ENCODE measurements around the gene CCDC183.
"Not testable (repeated sequence)": the region's sequence is repeated elsewhere in the genome, so short reads cannot be mapped to it uniquely, and the experiment has no call there.

CCDC183 gene

GRCh38 chr9:136760834-136761544, 35.1 kb upstream of the CCDC183 start:
- not testable (repeated sequence) for DNase-seq

GRCh38 chr9:136761545-136761981, 34.6 kb upstream of the CCDC183 start:
- DNase-seq, result no peak

GRCh38 chr9:136762221-136762691, 33.9 kb upstream of the CCDC183 start:
- DNase-seq, result no peak

GRCh38 chr9:136762915-136763648, 33.1 kb upstream of the CCDC183 start:
- peak in 2 of 5 experiments; percentile 40 to 43 for DNase-seq

- no peak for DNase-seq
Measured at GRCh38 chr9:136763649-136764035, 32.5 kb upstream of the CCDC183 start.

- DNase-seq, result no peak
Measured at GRCh38 chr9:136764301-136764891, 31.7 kb upstream of the CCDC183 start, which contains the start of gene LCN15. LCN15 (minus strand) TSS chr9:136764518; CDS start chr9:136764488, 30 bp downstream.

GRCh38 chr9:136765041-136765440, 31.1 kb upstream of the CCDC183 start:
- no peak for DNase-seq

GRCh38 chr9:136765745-136766409, 30.3 kb upstream of the CCDC183 start:
- DNase-seq, result not testable (repeated sequence)

- peak in 3 of 5 experiments; percentile 37 to 45 (median 40) for DNase-seq
Measured at GRCh38 chr9:136766410-136767120, 29.6 kb upstream of the CCDC183 start.

- DNase-seq, result peak in 3 of 5 experiments; percentile 26 to 57 (median 44)
Measured at GRCh38 chr9:136769710-136770191, 26.4 kb upstream of the CCDC183 start.

- no peak for DNase-seq
Measured at GRCh38 chr9:136771907-136772415, 24.2 kb upstream of the CCDC183 start.

- peak in 1 of 5 experiments; percentile 27 for DNase-seq
Measured at GRCh38 chr9:136773386-136774044, 22.6 kb upstream of the CCDC183 start.

GRCh38 chr9:136774416-136775045, 21.6 kb upstream of the CCDC183 start:
- DNase-seq, result no peak

GRCh38 chr9:136775191-136775590, 20.9 kb upstream of the CCDC183 start:
- DNase-seq, result no peak

GRCh38 chr9:136776947-136777346, 19.2 kb upstream of the CCDC183 start:
- no peak for DNase-seq

GRCh38 chr9:136777359-136777758, 18.8 kb upstream of the CCDC183 start:
- DNase-seq, result no peak

- DNase-seq, result no peak
Measured at GRCh38 chr9:136779808-136780207, 16.3 kb upstream of the CCDC183 start.

- no peak for DNase-seq
Measured at GRCh38 chr9:136782452-136782851, 13.7 kb upstream of the CCDC183 start.

- no peak for DNase-seq
Measured at GRCh38 chr9:136784249-136784996, 11.7 kb upstream of the CCDC183 start.

- DNase-seq, result peak in 2 of 5 experiments; percentile 33 to 88
Measured at GRCh38 chr9:136784997-136785361, 11.2 kb upstream of the CCDC183 start.

All from T-helper 2 cell (primary cell).